ENCODE results near the gene TAX1BP1. TPM values are rescaled to one million over a fixed set of nuclear protein-coding genes. Genes with fewer than 3 reads are reported as not detected.

Gene TAX1BP1
- total RNA-seq, 1 experiment from 2014 or later = 58.3 TPM

GRCh38 chr7:27868131-27868550 lies 128.2 kb downstream of the TAX1BP1 start:
- H3K4me1 ChIP-seq (ENCODE audit: insufficient read depth, low read length) = 0 out of 2 replicates have a peak, but pooled peaks cover 6% of the 10 kb centered on the region
- Mint-ChIP-seq H3K9me3 (no peaks in the 10 kb centered on the region), H3K36me3 (ENCODE audit: insufficient read depth in 1 of 3, low read depth in 3 of 3) (no peaks in the 10 kb centered on the region; a peak in 1 of 7 replicates), H3K27me3 (ENCODE audit: low read depth) (no peaks in the 10 kb centered on the region), H3K4me3 (no peak overlapping the region), H3K4me1 (peaks cover 35 to 36% of the 10 kb centered on the region in 2 experiments), H3K27ac (peak overlapping the region in 2 of 3 experiments; percentile 8 to 46; a peak in 1 of 7 replicates)
- no peak overlapping the region for H3K27ac ChIP-seq (ENCODE audit: insufficient read length, low read depth, low read length)
- H2BK20ac ChIP-seq (ENCODE audit: low read depth, low read length, poor library complexity, severe bottlenecking) = no peak overlapping the region
- H2AK5ac ChIP-seq (ENCODE audit: insufficient read length, low read length) = no peak overlapping the region
- WGBS (ENCODE audit: extremely low coverage, insufficient read length, low lambda C conversion rate) = no CpG with 5 or more reads among the region's 15 CpGs
- H3K56ac ChIP-seq (ENCODE audit: insufficient read length, low read depth, low read length) = no peak overlapping the region
- H4K91ac ChIP-seq (ENCODE audit: insufficient read length, low read depth, low read length) = no peak overlapping the region
- H3K27me3 ChIP-seq (ENCODE audit: insufficient read depth, low read length) = no peaks in the 10 kb centered on the region
- H2BK120ac ChIP-seq (ENCODE audit: low read depth, low read length, poor library complexity, severe bottlenecking) = no peak overlapping the region
- no peak overlapping the region for H3K18ac ChIP-seq (ENCODE audit: insufficient read length, low read depth, low read length)
- no peak overlapping the region for H2BK15ac ChIP-seq (ENCODE audit: low read depth, low read length)
- H4K5ac ChIP-seq (ENCODE audit: insufficient read length, low read depth, low read length) = no peak overlapping the region
- H3K23me2 ChIP-seq (ENCODE audit: insufficient read length, low read depth, low read length, poor library complexity, severe bottlenecking) = no peaks in the 10 kb centered on the region
- H3K9me3 ChIP-seq (ENCODE audit: control insufficient read depth, low read depth, low read length) = no peaks in the 10 kb centered on the region
- no peak overlapping the region for H2BK5ac ChIP-seq (ENCODE audit: insufficient read length, low read length)
- H3K79me1 ChIP-seq (ENCODE audit: insufficient read depth, low read depth, low read length, poor library complexity, severe bottlenecking) = no peaks in the 10 kb centered on the region
- TF ChIP-seq CTCF (conservative IDR thresholded peaks at IDR 0.05) = no peak
- H3K4ac ChIP-seq (ENCODE audit: low read depth, low read length) = no peak overlapping the region
- no peak overlapping the region for H3K14ac ChIP-seq (ENCODE audit: insufficient read depth, low read length)
- no peak overlapping the region for H3T11ph ChIP-seq (ENCODE audit: low read length)
- no peak overlapping the region for H2BK12ac ChIP-seq (ENCODE audit: insufficient read length, low read depth, low read length)
- H3K23ac ChIP-seq (ENCODE audit: insufficient read length, low read depth, low read length) = no peak overlapping the region
- no peaks in the 10 kb centered on the region for H3K79me2 ChIP-seq (ENCODE audit: insufficient read depth, low read length)
- H2AFZ ChIP-seq (ENCODE audit: low read length) = no peak overlapping the region
- no peak overlapping the region for H3K4me2 ChIP-seq (ENCODE audit: insufficient read depth, insufficient read length, low read length)
- no peak overlapping the region for H3K9ac ChIP-seq (ENCODE audit: extremely low read depth, insufficient read length, low read length)
- no peak overlapping the region for H4K8ac ChIP-seq (replicated peaks; ENCODE audit: insufficient read length, low read depth, low read length)
- DNase-seq = no peak
- H4K20me1 ChIP-seq (ENCODE audit: control insufficient read depth, insufficient read depth, insufficient read length) = no peaks in the 10 kb centered on the region

All from H9 (cell line).